HL-60/S4 treated with phorbol 12-myristate 13-acetate at 8.2 ng/mL for 4 days and 3 days (cell line): ENCODE measurements around the gene TUBA1B.
"Not testable (repeated sequence)": the region's sequence is repeated elsewhere in the genome, so short reads cannot be mapped to it uniquely, and the experiment has no call there.

ENCODE experiments used
- in situ Hi-C: fragments of 300-500 bp; cut with MboI; formaldehyde crosslinking; loops from 2 replicates; pipeline ENCODE4 v1.15.0; 2022; ENCODE audit warnings: low sequenced_read_pairs

TUBA1B gene

DNA sequence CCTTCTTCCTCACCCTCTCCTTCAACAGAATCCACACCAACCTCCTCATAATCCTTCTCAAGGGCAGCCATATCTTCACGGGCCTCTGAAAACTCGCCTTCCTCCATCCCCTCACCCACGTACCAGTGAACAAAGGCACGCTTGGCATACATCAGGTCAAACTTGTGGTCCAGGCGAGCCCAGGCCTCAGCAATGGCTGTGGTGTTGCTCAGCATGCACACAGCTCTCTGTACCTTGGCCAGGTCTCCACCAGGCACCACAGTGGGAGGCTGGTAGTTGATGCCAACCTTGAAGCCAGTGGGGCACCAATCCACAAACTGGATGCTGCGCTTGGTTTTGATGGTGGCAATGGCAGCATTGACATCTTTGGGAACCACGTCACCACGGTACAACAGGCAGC lies 3.2 kb downstream of the TUBA1B start:
- in situ Hi-C loops, result not testable (repeated sequence)

DNA sequence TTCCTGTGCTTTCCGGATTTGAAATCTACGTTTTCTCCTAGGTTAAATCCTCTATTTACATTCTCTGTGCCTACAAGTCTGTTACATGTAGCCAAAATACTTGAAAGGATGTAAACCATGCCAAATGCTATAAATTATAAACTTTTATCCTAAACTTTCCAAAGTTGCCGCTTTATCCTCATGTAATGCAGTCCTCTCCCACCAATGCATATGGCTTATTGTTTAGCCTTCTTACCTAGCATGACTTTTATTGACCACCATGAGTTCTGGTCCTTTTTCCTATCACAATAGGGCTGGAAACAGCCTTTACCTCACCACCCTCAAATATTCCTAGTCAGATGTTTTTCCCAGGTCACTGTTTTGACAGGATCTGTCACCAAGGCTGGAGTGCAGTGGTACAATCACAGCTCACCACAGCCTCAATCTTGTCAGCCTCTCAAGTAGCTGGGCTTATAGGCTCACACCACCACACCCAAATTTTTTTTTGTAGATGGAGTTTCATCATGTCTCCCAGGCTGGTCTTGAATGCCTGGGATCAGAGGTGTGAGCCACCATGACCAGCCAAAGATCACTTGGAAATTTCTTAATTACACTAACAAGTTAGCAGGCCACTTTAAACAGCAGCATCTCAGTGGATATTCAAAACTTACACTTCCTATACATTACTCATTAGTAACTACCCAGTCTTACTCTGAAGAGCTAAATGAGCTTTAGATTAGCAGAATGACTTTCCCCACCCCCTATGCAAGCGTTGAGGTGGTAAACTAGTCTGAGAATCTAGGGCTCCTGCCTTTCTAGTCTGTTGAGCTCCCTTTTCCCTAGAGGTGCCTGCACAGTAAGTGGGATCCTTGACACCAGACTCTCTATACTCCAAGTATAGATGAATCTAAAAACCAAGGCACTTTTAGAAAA lies 4.1 kb downstream of the TUBA1B start:
- in situ Hi-C loops, result no loop called here

DNA sequence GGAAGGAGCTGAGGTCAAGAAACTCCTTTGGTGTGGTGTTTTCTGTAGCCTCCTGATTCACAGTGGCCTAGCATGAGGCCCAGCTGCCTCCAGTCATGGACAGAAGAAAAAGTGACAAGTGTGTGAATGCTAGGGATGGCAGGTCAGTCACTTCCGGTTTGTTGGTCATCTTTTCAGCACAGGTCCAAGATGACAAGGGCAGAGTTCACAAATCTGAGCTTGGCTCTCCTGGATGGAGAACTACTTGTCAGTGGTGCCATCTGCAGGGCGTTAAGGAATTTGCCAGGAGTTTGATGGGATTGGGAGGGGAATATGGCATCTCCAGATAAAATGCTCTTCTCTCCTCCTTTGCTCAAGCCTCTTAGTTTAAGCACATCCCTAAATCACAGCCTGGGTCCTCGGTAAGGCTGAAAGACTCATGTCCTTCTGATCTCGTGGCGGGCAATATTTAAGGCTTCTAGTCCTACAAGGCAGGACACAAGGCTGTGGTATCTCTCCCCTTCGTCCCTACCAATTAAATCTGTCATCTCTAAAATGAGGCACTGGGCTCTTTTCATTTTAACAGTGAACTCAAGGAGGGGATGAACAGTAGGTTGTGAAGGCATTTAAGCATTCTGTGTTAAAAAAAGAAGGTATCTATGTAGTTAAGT lies 10.0 kb downstream of the TUBA1B start:
- in situ Hi-C loops, result no loop called here

DNA sequence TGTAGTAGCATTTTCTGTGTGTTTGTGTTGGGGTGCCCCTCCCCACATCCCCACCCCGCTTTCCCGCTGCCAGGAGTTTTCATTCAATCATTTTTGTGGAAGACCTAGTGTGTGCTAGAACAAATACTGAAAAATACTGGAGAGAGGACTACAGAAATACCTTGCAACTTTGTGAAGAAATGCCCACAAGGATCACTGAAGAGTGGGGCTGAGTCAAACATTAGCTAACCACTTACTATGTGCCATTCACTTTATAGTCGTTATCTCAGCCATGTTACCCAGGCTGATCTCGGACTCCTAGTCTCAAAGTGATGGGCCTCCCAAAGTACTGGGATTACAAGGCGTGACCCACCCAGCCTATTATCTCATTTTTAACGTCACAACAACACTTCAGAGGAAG lies 20.0 kb downstream of the TUBA1B start:
- in situ Hi-C loops, result no loop called here

DNA sequence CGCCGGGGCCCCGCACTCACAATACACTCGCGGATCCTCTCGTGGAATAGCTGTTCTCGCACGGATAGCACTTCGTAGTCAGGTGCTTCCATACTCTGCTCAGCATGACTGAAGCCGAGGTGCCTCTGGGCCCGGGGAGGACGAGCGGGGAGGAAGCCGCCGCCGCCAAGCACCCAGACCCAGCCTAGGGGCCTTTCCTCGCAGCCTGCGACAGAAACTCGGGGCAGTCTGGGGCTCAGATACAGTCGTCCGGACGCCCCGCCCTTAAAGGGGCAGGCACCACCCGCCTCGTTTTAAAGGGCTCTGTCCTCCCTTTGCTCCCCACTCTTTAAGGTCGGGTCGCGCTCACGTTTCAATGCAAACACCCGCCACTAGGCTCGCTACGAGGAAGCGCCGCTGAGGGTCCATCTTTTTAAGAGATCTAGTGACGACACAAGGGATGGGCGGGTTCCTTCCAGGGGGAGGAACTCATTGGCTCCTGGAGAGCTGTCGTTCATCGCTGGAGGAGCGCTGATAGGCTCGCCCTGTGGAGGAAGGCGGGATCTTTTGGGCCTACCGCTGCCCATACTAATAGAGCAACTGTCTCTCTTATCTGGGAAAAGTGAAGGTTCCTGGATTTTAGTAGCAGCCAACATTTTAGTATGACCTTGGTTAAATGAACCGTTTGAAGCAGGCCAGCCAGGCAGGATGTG lies 20.6 kb downstream of the TUBA1B start, which contains the start of gene LMBR1L:
LMBR1L (minus strand) TSS at position 384 of the 692 bp plus-strand sequence; CDS start at position 92, 292 bp downstream.
- in situ Hi-C loops, result no loop called here

DNA sequence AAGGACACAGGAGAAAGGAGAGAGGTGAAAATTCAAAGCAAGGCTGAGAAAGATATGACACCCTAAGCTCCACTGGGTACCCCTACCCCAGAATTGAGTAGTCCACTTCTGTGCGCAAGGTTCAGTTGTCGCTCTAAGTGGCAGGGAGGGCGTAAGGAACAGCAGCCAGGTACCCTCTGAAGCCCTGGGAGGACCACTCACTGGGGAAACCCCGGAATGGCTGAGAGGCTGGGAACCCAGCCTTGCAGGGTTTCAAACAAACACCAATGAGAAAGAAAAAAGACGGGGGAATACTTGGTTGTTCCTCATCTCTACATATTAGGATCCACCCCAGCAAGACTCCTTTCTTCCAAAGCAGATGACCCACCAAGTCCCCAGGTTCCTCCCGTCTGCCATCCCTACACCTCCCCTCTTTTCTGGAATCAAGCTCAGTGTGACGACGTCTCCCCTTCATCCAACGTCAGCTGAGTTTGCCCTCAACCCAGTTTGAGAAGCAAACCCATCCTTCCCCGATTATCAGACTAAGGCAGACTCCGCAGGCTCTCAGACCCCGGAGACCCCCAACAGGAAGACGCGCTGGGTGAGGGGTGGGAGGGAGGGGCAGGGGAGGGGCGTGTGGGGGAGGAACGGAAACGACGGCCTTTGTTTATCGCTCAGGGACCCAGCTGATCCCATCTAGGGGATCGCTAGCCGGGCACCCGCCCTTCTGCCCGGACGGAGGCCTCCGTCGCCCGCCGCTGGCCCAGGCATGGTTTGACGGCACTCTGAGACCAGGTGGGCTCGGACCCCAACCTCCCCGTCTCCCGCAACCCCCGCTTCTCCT lies 21.3 kb downstream of the TUBA1B start:
- in situ Hi-C loops, result no loop called here

DNA sequence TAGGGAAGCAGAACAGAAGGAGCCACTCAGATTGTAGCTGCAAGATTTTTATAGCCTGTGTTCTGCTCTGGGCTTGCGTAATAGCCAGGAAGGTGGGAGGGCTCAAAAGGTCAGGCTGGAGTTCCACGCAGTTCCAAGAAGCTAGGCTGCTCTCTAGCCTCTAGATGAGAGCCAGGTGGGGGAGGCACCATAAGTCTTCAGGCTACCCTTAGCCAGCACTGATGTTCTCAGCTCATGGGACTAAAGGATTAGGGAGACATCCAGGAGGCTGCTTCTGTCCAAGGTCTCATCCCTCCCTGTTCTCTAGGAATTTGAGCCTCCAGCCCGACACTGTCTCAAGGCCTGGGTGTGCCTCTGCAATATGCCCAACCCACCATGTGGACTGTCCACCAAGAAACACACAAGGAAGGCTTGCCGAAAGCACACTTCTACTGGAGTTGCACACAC lies 22.2 kb downstream of the TUBA1B start:
- in situ Hi-C loops, result no loop called here

DNA sequence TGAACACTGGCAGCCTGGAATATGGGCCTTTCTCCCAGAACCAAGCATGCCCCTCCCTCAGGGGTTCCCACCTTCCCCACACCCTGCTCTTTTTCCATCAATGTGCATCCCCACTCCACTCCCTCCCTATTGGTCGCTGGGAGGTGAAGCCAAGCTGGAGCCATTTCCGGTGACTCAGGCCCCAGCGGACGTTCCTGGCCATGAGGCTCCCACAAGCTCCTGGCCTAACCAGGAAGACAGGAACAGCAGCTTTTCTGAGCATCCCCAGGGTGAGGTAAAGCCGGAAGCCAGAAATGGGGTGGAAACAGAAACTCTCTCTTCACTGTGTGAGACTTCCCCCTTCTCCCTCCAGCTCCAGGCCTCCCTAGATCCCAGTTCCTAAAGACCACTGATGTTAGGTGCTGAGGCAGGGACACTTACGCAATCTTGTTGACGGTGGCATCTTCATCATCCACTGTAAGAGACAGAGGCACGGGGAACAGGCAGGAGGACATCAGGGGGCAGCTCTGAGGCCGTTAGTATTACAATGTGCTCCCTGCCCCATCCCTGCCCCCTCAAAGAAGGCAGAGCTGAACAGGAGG lies 25.6 kb downstream of the TUBA1B start:
- in situ Hi-C loops, result no loop called here

DNA sequence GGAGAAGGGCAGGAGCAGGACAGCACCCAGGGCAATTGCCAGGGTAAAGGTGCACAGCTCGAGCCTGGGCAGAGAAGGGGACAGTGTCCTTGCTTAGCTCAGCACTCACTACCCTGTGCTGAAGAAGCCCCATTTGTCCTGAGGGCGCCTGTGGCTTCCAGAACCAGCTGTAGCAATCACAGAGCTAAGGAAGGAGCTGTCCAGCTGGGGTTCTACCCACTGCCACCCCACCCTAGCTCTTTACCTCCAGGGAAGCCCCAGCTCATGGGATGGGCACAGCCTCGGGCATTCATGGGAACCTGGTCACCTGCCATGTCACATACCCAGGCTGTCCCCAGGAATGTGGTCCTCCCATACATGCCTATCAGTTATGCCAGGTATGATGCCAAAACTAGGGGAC lies 26.4 kb downstream of the TUBA1B start:
- in situ Hi-C loops, result no loop called here

DNA sequence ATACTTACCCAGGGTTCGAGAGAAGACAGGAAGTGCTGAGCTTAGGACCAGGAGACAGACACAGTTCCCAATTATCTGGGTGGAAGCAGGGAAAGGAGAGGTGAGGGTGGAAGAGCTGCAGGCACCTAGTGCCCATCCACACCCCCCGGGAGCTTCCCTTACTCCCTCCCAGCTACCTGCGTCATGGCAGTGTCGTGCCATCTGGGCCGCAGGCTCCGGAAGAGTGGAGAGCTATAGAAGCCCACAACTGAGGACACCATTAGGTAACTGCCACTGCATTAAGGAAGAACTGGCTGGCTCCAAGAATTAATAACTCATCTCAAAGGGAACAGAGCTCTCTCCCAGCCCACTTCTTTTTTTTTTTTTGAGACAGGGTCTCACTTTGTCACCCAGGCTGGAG lies 30.8 kb downstream of the TUBA1B start:
- in situ Hi-C loops, result no loop called here

DNA sequence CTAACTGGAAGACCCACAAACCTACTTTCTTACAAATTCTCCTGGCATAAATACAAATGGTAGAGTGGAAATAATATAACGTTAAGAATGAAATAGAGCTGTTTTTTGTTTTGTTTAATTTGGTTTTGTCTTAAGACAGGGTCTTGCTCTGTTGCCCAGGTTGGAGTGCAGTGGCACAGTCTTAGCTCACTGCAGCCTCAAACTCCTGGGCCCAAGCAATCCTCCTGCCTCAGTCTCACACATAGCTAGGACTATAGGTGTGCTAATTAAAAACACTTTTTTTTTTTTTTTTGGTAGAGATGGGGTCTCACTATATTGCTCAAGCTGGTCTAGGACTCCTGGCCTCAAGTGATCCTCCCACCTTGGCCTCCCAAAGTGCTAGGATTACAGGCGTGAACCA lies 32.5 kb downstream of the TUBA1B start:
- in situ Hi-C loops, result no loop called here

DNA sequence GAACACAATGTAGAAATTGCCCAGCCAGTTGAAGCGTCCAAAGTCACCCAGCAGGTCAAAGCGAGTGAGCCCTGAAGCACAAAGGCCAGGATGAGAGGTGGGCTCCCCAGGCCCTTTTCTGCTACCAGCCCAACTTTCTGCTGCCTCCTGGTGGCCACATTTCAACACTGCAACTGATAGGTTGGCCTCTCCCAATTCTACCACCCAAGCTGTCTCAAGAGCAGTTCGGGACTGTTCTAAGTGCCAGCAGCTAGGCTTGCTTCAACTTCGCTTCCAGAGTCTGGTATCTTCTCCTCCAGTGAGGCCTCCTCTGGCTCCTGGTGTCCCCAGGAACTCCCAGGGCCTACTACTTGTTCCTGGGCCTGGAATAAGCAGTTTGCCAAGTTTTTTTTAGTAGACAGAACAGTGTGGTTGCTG lies 33.2 kb downstream of the TUBA1B start:
- in situ Hi-C loops, result no loop called here

DNA sequence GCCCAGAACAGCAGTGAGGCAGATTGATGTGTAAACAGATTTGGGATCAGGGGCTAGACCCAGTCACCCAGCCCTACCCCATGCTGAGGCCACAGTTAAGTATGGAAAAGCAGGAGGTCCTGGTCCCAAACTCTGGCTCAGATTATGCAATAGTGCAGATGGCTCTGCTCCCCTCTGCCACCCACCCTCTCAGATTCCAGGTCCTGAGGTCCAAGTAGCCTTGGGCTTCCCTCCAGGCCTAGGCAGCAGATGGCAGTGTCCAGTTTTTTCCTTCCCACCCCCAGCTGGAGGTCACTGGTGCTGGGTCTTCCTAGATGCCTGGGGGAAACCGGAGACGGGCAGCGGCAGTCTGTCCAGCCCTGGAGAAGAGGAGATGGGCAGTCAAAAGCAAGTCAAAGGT lies 33.8 kb downstream of the TUBA1B start:
- in situ Hi-C loops, result no loop called here

DNA sequence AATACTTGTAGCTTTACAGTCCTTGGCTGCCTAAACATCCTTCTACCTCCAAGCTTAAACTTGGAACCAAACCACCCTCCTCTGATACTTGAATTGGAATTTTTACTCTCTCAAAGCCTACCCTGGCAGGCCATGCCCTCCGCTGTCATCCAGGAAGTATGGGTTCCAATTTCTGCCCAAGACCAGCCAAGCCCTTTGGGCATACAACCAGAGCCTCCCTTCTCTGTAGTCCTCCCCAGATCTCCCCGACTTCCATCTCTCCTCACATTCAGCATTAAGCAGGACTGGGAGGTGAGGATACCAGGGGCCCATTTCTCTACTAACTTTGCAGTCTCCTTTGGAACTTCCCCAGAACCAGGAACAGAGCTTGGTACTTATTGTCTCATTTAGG lies 36.2 kb downstream of the TUBA1B start:
- in situ Hi-C loops, result no loop called here

DNA sequence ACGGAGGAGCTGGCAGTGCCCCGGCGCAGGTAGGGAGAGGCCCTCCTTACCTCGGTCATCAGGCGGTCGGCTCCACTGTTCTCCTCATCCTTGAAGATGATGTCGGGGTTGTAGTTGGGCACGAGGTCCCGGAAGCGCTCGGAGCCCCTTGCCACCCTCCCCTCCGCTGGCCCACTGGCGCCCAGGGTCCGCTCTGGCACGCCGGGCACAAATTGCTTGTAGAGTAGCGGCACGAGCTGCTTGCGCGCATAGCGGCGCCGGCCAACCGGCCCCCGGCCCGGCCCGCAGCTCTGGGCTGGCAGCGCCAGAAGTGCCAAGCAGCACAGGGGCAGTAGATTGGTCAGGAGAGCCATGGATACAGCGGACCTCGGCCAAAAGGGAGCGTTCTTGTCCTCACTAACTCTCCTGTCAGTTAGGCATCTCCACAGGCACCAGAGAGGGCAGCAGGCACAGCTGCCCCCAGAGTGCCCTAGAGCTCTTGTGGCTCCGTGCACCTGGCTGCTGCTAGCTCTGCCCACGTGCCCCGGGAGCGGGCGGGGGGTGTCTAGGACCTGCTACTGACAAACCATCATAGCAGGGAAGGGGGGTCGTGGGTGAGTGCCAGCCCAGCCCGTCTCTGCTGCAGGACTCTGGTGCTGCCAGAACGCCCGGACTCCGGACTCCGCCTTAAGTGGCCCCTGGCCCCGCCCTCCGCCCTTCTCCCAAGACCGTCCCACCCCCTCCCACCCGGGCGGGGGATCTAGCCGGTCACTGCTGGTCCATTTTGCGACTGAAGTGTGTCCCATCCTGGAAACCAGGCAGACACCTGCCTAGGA lies 36.8 kb downstream of the TUBA1B start, which contains the start of gene DHH:
DHH (minus strand) TSS at position 642 of the 815 bp plus-strand sequence; CDS start at position 353, 289 bp downstream.
- in situ Hi-C loops, result no loop called here

DNA sequence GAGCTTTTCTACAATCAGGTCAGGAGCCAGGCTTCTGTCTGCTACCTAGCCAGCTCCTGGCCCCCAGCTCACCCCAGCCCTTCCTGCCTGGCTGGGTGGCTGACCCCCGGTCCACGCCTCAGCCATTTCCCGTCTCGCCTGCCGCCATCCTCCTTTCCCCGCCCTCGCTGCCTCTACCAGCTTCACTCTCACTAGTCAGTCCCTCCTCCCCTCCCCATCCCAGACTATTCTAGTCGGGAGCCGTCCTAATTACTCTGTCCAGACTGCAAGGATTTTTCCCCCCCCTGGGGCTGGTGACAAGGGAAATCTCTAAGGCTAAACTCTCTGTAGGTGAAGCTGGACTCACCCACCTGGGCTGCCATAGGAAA lies 37.4 kb downstream of the TUBA1B start:
- in situ Hi-C loops, result no loop called here

DNA sequence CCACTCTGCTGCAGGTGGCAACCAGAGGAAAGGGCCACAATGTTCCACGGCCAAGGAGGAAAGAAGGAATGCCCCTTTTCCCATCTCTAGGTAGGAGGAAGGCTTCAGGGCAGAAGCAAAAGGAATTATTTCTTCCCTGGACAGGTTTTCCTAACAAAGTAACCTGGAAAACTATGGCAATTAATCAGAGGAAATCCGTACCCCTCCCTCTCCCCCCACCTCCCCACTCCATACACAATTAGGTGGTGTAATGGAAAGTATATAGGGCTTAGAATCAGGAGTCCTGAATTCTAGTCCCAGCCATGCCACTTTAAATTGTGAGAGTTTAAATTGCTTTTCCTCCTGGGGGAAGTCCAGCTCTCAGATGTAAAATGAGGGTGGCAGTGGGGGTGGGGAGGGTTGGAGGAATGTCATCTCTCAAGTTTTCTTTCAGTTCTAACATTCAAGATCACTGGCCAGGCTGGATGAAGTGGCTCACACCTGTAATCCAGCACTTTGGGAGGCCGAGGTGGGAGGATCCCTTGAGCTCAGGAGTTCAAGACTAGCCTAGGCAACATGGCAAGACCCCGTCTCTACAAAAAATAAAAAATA lies 38.3 kb downstream of the TUBA1B start:
- in situ Hi-C loops, result no loop called here

DNA sequence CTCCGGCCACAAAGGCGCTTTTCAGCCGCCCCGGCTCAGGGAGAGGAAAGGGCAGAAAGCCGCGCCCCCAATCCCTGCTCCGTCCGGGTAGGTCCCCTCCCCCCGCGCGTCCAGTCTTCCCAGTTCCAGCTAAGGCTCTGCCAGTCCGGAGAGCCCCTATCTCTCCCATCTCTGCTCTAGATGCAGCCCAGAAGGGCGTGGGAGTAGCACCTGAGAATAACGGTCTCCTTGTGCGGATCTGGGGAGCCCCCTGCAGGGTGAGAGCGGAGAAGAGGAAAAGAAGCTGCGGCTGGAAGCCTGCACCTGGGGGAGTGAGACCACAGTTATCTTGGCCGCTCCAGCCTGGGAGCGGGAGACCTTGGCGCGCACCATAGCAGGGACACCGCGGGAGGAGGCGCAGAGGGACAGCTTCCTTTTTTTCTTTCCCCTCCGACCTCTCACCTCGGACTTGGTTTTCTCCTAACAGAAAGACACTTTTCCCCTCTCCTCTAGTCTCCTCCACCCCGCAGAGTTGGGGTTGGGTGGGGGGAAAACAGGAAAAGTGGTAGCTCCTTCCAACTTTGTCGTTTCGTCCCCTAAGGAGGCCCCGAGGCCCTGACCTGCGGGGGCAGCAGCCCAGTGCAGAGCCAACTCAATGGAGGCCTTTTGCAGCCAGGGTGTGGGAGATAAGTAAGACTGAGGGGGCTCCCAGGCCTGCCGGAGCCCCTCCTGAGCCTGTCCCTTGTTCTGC lies 38.9 kb downstream of the TUBA1B start:
- in situ Hi-C loops, result no loop called here

DNA sequence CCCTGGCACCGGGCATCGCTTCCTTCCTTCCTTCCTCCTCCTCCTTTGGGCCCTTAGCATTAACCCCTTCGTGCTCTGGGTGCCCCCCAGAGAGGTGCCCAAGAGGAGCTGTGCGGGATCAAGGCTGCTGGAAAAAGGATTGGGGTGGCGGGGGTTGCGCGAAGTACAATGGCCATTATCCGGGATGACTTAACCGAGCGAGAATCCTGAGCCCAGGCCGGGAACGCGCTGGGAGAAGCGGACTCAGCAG lies 39.4 kb downstream of the TUBA1B start:
- in situ Hi-C loops, result no loop called here
